ENCODE results near the gene ZNF524. TPM values are rescaled to one million over a fixed set of nuclear protein-coding genes. Genes with fewer than 3 reads are reported as not detected.

ZNF524 gene
- total and polyA plus RNA-seq, 9 of the 15 experiments (the other 6 are each of a cell fraction or from before 2014, with no cell fraction given): 0.08 to 15.6 (median 2.9) TPM

- TF ChIP-seq, protein P1, sequence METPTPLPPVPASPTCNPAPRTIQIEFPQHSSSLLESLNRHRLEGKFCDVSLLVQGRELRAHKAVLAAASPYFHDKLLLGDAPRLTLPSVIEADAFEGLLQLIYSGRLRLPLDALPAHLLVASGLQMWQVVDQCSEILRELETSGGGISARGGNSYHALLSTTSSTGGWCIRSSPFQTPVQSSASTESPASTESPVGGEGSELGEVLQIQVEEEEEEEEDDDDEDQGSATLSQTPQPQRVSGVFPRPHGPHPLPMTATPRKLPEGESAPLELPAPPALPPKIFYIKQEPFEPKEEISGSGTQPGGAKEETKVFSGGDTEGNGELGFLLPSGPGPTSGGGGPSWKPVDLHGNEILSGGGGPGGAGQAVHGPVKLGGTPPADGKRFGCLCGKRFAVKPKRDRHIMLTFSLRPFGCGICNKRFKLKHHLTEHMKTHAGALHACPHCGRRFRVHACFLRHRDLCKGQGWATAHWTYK (CRISPR knock-in tag; IDR thresholded peaks at IDR 0.05): 0 out of 2 replicates have a peak, but pooled peaks have one; percentile 10
- TF ChIP-seq NCOA1 (IDR thresholded peaks at IDR 0.05; ENCODE audit: low read depth) (no peak), SP1 (CRISPR knock-in tag; IDR thresholded peaks at IDR 0.05) (peak; percentile 2; the same call in 1 of the 2 replicates), MED1 (CRISPR knock-in tag; IDR thresholded peaks at IDR 0.05; ENCODE audit: borderline replicate concordance) (0 out of 2 replicates have a peak, but pooled peaks have one; percentile 88), ZNF512 (tag; IDR thresholded peaks at IDR 0.05) (no peak), ZC3H4 (CRISPR knock-in tag; IDR thresholded peaks at IDR 0.05; ENCODE audit: borderline replicate concordance) (0 out of 2 replicates have a peak, but pooled peaks have one; percentile 67), NR3C1 (CRISPR knock-in tag; IDR thresholded peaks at IDR 0.05) (peak; percentile 44; the same call in 1 of the 2 replicates), CTCF (IDR thresholded peaks at IDR 0.05 in 2 of 3, conservative IDR thresholded peaks at IDR 0.05 in 1 of 3; ENCODE audit: insufficient read depth in 2 of 3, low read depth in 1 of 3, low read length in 3 of 3) (no peak)
- TF ChIP-seq, protein P2, sequence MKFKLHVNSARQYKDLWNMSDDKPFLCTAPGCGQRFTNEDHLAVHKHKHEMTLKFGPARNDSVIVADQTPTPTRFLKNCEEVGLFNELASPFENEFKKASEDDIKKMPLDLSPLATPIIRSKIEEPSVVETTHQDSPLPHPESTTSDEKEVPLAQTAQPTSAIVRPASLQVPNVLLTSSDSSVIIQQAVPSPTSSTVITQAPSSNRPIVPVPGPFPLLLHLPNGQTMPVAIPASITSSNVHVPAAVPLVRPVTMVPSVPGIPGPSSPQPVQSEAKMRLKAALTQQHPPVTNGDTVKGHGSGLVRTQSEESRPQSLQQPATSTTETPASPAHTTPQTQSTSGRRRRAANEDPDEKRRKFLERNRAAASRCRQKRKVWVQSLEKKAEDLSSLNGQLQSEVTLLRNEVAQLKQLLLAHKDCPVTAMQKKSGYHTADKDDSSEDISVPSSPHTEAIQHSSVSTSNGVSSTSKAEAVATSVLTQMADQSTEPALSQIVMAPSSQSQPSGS (CRISPR knock-in tag; IDR thresholded peaks at IDR 0.05): no peak
- TF ChIP-seq, protein P3, sequence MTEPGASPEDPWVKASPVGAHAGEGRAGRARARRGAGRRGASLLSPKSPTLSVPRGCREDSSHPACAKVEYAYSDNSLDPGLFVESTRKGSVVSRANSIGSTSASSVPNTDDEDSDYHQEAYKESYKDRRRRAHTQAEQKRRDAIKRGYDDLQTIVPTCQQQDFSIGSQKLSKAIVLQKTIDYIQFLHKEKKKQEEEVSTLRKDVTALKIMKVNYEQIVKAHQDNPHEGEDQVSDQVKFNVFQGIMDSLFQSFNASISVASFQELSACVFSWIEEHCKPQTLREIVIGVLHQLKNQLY (CRISPR knock-in tag; conservative IDR thresholded peaks at IDR 0.05): 0 out of 4 replicates have a peak, but pooled peaks of 1 of the 2 experiments have one; percentile 8
- TF ChIP-seq, protein P4, sequence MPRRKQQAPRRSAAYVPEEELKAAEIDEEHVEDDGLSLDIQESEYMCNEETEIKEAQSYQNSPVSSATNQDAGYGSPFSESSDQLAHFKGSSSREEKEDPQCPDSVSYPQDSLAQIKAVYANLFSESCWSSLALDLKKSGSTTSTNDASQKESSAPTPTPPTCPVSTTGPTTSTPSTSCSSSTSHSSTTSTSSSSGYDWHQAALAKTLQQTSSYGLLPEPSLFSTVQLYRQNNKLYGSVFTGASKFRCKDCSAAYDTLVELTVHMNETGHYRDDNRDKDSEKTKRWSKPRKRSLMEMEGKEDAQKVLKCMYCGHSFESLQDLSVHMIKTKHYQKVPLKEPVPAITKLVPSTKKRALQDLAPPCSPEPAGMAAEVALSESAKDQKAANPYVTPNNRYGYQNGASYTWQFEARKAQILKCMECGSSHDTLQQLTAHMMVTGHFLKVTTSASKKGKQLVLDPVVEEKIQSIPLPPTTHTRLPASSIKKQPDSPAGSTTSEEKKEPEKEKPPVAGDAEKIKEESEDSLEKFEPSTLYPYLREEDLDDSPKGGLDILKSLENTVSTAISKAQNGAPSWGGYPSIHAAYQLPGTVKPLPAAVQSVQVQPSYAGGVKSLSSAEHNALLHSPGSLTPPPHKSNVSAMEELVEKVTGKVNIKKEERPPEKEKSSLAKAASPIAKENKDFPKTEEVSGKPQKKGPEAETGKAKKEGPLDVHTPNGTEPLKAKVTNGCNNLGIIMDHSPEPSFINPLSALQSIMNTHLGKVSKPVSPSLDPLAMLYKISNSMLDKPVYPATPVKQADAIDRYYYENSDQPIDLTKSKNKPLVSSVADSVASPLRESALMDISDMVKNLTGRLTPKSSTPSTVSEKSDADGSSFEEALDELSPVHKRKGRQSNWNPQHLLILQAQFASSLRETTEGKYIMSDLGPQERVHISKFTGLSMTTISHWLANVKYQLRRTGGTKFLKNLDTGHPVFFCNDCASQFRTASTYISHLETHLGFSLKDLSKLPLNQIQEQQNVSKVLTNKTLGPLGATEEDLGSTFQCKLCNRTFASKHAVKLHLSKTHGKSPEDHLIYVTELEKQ (CRISPR knock-in tag; IDR thresholded peaks at IDR 0.05): no peak
Measured at GRCh38 chr19:55635334-55635717, 35.2 kb downstream of the ZNF524 start (continued).
